ENCODE data around the gene TLN1.
A peak's percentile ranks its signal among the peaks of the same experiment; 100 is the strongest.

DNA sequence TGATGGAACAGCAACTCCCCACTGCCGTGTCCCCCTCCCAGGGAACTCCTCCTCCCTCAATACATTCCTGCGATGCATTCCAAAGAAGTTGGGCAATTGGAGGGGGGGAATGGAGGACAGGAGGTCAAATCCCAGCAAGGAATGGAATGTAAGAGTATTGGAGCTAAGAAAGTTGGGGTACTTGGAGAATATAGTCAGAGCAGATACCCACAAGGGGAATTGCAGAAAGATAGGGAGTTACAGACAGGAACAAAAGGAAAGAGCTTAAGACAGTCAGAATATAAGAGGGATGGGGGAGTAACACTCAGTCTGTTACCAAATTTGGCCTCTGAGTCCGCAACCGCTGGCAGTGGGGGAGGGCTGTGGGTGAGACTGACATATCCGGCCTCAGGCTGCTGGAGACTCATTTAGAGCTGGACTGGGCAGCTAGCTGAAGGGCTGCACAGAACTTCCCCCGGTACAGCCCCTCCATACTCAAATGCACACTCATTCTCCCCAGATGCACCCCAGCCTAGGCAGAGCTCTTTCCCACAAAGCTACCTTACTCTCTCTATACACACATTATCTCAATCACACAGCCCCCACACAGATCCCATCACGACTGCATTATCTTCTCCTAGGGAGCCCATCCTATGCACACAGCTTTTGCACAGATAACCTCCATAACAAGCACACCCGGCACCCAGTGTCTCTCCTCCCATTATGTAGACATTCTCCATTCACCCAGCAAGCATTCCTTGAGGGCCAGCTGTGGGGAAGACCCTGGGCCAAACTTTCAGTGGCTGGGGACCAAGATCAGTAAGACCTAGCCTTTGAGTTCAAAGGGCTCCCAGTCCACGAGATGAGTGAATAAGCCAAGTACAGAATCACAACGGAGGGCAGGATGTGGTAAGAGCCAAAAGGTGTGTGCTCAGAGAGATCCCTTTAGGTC is 3.7 kb downstream of the TLN1 start:
- TF ChIP-seq, protein P1, sequence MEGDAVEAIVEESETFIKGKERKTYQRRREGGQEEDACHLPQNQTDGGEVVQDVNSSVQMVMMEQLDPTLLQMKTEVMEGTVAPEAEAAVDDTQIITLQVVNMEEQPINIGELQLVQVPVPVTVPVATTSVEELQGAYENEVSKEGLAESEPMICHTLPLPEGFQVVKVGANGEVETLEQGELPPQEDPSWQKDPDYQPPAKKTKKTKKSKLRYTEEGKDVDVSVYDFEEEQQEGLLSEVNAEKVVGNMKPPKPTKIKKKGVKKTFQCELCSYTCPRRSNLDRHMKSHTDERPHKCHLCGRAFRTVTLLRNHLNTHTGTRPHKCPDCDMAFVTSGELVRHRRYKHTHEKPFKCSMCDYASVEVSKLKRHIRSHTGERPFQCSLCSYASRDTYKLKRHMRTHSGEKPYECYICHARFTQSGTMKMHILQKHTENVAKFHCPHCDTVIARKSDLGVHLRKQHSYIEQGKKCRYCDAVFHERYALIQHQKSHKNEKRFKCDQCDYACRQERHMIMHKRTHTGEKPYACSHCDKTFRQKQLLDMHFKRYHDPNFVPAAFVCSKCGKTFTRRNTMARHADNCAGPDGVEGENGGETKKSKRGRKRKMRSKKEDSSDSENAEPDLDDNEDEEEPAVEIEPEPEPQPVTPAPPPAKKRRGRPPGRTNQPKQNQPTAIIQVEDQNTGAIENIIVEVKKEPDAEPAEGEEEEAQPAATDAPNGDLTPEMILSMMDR (IDR thresholded peaks at IDR 0.05) = no peak
- TF ChIP-seq EP300 (IDR thresholded peaks at IDR 0.05) (peak; percentile 71), POLR2AphosphoS5 (IDR thresholded peaks at IDR 0.05) (peak in 1 of 2 donors; percentile 90), POLR2A (IDR thresholded peaks at IDR 0.05; ENCODE audit: low read depth) (peak; percentile 87)

Data from esophagus muscularis mucosa (tissue), 4 donors.